ENCODE results near the gene FAM50A.
"Not testable (repeated sequence)": the region's sequence is repeated elsewhere in the genome, so short reads cannot be mapped to it uniquely, and the experiment has no call there.

FAM50A gene, protein sequence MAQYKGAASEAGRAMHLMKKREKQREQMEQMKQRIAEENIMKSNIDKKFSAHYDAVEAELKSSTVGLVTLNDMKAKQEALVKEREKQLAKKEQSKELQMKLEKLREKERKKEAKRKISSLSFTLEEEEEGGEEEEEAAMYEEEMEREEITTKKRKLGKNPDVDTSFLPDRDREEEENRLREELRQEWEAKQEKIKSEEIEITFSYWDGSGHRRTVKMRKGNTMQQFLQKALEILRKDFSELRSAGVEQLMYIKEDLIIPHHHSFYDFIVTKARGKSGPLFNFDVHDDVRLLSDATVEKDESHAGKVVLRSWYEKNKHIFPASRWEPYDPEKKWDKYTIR

DNA sequence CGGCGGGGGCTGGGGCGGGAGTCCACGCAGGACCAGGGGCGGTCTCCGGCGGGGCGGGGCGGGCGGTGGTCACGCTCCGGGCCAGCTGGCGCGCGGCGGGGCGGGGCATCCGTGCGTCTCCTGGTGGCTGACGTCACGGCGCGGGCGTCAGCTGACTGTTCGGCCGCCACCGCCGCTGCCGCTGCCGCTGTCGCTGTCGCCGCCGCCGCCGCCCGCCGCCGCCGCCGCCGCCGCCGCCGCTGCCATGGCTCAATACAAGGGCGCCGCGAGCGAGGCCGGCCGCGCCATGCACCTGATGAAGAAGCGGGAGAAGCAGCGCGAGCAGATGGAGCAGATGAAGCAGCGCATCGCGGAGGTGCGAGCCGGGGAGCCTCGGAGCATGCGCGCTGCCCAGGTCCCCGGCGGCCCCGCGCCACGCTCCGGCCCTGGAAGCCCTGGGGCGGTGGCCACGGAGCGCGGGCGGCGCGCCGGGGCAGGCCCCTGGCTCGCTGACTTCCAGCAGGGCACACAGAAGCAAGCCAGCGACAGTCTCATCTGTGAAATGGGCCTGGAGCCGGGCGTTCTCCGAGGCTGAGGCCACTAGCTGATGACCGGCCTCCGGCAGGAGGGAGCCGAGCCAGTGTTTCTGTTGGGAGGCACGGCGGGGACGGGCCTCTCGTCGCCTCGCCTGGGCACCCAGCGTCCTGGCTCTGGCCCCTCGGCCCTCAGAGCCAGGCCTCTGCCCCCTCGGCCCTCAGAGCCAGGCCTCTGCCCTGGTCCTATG, at the start of gene FAM50A:
Gene FAM50A, plus strand, starts transcription at position 150 of the 763 bp plus-strand sequence. Its CDS starts 95 bp downstream, at position 245.
- peak; percentile 55 for DNase-seq

- DNase-seq = not testable (repeated sequence)
These were observed 47.6 kb upstream of the FAM50A start for GRCh38 chrX:154396363-154396762.

DNA sequence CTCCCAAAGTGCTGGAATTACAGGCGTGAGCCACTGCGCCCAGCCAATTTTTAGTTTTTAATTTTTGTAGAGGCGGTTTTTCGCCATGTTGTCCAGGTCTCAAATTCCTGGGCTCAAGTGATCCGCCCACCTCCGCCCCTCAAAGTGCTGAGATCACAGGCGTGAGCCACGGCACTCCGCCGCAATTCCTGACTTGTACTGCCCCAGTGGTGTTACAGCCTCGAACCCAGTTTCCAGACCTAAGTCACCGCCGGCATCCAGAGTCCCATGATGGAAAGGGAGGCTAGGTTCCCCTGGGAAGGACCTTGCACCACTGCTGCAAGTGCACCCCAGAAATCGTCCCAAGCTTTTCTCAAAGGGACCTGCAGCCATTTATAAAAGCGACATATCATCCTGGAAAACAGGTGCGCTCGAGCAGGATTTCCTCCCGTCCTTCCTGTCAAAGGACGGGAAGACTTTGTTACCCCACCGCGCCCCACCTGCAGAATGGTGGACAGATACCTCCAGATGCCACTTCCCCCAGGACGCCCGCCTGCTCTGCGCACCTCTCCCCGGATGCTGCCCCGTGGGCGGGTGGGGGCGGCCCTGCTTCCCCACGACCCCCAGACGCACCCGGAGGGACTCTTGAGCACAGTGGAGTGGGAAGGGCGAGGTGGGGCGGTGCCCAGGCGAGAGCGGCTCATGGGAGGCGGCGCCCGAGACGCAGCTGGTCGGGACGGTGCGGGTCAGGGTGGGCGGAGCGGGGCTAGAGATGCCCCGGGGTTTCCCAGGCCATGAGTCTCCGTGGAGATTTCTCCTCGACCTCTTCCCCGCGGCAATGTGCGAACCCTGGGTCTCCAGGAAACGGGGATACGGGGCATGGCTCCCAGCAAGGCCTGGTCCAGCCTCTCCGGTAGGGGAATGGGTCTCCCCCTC, 46.7 kb upstream of the FAM50A start:
- peak; percentile 35 for DNase-seq

GRCh38 chrX:154397888-154398667, 45.9 kb upstream of the FAM50A start, which contains the start of gene RPL10:
Gene RPL10 (plus strand): TSS chrX:154398377. CDS start chrX:154398520, 143 bp downstream.
- DNase-seq = peak; percentile 93

DNA sequence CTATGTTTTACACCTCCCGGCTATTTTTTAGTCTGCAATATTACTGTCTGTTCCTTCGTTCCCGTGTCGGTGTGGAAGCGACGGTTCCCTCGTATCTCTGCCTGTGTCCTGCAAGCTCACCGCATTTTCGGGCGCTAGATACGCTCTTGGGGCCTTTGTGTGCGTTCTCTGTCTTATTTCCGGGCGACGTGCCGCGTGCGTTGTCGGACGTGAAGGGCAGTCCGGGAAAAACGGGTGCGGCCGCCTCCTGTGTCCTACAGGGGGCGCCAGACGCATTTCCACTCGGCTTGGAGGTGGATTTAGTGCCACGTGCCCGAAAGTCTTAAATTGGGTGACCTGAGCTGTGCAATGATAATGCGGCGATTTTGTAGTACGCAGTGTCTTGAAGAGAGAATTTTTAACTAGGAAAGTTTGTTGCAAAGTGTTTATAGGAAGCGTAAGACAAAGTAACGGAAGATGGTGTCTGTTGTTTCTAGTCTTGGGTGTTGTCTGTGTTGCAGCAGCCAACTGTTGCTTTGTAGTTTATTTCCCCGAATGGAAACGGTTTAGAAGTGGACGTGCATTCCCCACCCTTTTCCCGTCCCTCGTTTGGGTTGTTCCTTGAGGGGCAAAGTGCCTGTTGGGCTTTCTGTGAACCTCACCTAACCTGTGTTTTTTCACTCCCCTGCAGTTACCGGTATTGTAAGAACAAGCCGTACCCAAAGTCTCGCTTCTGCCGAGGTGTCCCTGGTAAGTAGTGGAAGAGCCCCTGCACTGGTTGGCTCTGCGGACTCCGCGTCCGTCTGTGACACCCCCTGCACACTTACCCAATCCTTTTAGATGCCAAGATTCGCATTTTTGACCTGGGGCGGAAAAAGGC, 45.0 kb upstream of the FAM50A start:
- peak; percentile 71 for DNase-seq

DNA sequence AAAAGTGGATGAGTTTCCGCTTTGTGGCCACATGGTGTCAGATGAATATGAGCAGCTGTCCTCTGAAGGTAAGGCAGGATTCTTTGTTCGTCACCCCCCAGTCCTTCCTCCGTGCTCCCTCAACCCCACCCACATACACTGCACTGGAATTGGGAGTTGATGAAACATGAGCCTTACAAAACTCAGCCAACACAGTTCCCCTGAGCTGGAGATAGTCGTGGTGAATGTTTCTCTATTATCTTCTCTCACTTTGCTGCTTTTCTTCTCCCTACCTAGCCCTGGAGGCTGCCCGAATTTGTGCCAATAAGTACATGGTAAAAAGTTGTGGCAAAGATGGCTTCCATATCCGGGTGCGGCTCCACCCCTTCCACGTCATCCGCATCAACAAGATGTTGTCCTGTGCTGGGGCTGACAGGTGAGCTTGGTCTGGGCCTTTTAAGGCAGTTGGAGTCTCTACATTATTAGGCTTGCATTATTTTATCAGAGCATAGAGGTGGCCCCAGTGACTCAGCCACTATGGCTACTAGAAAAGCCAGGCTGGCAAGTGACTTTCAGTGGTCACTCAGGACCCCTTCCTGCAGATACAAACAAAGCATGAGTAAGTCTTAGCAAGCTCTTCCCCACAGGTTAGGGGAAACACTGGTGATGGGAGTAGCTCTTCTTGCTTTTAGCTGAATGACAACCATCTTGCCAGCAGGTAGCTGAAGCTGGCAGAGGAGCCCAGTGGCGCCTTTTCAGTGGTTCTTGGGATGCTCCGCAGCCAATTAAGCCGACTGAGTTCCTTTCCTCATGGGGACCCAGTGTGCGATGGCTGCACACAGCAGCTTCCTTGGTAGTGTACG, 44.2 kb upstream of the FAM50A start:
- no peak for DNase-seq

- DNase-seq = not testable (repeated sequence)
These were observed 43.5 kb upstream of the FAM50A start for GRCh38 chrX:154400369-154400817.

GRCh38 chrX:154401045-154401799, 42.7 kb upstream of the FAM50A start:
- no peak for DNase-seq

DNA sequence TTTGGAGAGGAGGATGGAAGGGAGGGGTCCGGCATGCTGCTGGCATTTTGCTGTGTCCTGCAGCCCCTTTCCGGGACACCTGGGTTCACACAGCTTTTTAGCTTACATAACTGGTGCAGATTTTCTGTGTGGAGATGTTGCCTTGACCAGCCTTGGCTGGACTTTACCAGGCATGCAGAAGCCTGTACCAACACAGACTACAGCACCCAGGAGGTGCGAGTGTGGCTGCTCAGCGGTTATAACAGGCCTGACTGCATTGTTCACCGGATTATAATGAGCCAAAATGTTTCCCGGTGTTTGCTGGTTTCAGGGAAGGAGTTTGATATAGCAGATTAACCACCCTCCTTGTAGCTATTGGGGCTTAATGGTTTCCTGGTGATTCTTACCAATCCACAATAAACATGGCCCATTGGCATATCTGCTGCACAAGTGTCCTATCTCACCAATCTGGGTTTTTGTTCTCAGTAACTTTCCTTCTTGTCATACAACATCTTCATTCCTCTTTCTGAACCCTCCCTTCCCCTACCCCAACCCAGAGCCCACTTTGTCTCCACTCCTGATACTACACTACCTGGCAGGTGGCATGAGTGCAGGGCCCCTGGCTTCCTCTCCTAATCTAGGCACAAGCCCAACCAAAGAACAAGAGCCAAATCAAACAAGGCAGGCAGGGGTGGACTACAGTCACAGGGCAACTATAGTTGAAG, 41.9 kb upstream of the FAM50A start:
- no peak for DNase-seq

DNA sequence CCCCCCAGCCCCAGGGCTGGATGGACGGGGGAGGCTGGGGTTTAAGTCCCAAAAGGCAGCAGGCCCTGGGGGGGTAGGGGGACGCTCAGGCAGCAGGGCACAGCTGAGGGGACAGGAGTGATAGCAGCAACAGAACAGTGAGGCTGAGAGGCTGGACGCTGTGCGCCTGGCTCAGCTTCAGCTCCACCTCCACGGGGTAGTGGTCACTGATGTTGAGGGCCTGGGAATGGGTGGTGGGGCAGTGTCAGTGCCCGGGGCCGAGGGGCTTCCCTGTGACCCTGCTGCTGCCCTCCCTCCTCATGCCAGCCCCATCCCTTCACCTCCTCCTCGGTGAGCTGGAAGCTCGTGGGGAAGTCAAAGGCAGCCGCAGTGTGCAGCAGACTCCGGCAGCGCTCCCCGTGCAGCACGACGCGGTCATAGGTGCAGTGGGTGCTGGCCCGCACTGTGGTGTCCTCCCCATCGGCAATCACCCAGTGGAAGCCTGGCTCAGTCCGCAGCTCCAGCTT, 41.3 kb upstream of the FAM50A start:
- DNase-seq = no peak

- no peak for DNase-seq
These were observed 40.7 kb upstream of the FAM50A start for GRCh38 chrX:154403192-154403591.

DNA sequence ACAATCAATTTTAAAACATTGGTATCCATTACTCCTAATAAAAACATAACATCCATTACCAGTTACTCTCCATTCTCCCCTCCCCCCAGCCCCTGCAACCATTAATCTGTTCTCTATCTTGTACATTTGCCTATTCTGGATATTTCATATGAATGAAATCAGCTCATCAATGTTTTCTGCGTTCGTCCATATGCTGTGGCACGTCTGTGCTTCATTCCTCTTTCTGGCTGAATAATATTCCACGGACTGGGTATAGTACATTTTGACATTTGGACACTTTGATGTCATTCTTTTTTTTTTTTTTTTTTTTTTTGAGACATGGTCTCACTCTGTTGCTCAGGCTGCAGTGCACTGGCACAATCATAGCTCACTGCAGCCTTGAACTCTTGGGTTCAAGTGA, 40.1 kb upstream of the FAM50A start:
- DNase-seq = no peak

GRCh38 chrX:154404625-154405192, 39.2 kb upstream of the FAM50A start:
- no peak for DNase-seq

DNA sequence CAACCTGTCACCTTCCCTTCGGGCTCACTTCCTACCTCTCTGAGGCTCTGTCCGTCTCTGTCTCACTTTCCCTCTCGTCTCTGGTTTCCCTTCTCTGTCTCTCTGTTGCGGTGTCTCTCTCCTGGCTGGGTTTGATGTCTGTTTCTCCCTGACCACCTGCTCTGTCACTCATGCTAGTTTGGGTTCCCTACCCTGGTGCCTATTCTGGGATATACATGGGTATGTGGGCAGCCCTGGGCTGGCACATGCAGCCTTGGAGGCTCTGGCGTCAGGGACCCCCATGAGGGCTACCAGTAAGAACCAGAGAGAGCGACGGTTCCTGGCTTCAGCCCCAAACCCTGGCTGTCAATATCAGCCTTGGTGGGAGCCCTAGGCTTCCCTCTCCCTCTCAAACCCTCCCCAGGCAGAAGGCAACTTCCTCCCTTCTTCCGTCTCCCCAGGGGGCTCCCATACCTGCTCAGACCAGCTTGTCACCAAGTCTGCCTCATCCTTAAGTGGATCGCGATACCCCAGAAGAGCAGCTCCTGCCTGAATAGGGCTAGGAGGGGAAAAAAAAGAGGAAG, 35.2 kb upstream of the FAM50A start:
- no peak for DNase-seq

GRCh38 chrX:154409222-154409871, 34.6 kb upstream of the FAM50A start, which contains the start of gene DNASE1L1:
Gene DNASE1L1 (minus strand): TSS chrX:154409254. CDS start chrX:154405568, 3,686 bp downstream.
- no peak for DNase-seq

DNA sequence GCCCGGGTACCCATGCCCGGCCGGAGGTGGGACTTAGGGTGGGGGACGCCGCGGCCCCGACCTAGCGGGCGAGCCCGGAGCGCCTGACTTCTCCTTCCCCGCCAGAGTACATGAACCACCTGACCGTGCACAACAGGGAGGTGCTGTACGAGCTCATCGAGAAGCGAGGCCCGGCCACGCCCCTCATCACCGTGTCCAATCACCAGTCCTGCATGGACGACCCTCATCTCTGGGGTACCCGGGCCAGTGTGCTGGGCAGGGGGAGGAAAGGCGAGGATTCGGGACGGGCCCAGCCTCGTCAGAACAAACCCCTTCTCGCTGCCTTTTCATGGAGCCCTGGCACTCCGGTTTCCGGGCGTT, 32.0 kb upstream of the FAM50A start:
- DNase-seq = peak; percentile 48

DNA sequence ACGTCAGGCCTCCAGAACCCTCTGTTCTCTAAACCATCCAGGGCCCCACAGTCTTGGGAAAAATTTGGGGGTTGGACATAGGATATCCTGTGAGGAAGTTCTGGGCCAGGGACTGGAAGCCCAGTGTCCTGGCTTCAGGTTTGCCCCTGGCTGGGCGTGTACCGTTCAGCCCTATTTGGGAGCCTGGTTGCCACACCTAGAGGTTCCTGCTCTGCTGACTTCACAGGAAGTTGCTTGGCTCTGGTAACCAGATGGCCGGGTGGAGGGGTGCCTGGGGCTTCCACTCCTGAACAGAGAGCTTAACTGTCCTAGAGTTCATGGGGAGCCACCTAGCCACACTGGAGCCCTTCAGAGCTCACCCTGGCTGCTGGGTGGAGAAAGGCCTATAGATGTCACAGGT, 31.5 kb upstream of the FAM50A start:
- DNase-seq = no peak

Data from COR-L47 (cell line).